Glutamatergic neuron (in vitro differentiated cells): ENCODE measurements around the gene CFAP65. TPM values are rescaled to one million over a fixed set of nuclear protein-coding genes. Genes with fewer than 3 reads are reported as not detected.

Experiments used
- DNase-seq: peaks from one replicate; pipeline ENCODE4 v3.0.0; 2022
- H3K27ac Mint-ChIP-seq: one replicate; pipeline ENCODE4 v1.8.0; 2020; ENCODE audit warnings: mild to moderate bottlenecking, mixed read lengths, inconsistent platforms; ENCODE audit not compliant: unreplicated experiment
- H3K27me3 Mint-ChIP-seq: one replicate; pipeline ENCODE4 v1.8.0; 2020; ENCODE audit warnings: mild to moderate bottlenecking, moderate library complexity, mixed read lengths, inconsistent platforms; ENCODE audit not compliant: unreplicated experiment
- H3K36me3 Mint-ChIP-seq: one replicate; pipeline ENCODE4 v1.8.0; 2020; ENCODE audit warnings: mild to moderate bottlenecking, mixed read lengths, inconsistent platforms; ENCODE audit not compliant: unreplicated experiment
- H3K4me1 Mint-ChIP-seq: one replicate; pipeline ENCODE4 v1.8.0; 2020; ENCODE audit warnings: mild to moderate bottlenecking, low read depth, mixed read lengths, inconsistent platforms; ENCODE audit not compliant: unreplicated experiment
- H3K4me3 Mint-ChIP-seq: one replicate; pipeline ENCODE4 v1.8.0; 2020; ENCODE audit warnings: mild to moderate bottlenecking, mixed read lengths, inconsistent platforms; ENCODE audit not compliant: unreplicated experiment
- H3K9me3 Mint-ChIP-seq: one replicate; pipeline ENCODE4 v1.8.0; 2020; ENCODE audit warnings: mild to moderate bottlenecking, moderate library complexity, mixed read lengths, inconsistent platforms; ENCODE audit not compliant: unreplicated experiment
- total RNA-seq: library from RNA; stranded (reverse); fragmentation: NEBNext Ultra II Directional; extraction: Animal tissue kit (Norgen Biotek cat#: 25700); gene quantifications from one replicate; pipeline ENCODE4 v1.2.1, GENCODE V29; 2021; ENCODE audit not compliant: unreplicated experiment
- TF ChIP-seq, protein P1 (sequence below): fragments of 200-600 bp; sonication (generic); IDR thresholded peaks from one replicate; pipeline ENCODE4 v1.5.0; 2021; ENCODE audit not compliant: partially characterized antibody, unreplicated experiment

The CFAP65 gene
- total RNA-seq, 1 donor from 2014 or later, result 1.1 TPM

DNA sequence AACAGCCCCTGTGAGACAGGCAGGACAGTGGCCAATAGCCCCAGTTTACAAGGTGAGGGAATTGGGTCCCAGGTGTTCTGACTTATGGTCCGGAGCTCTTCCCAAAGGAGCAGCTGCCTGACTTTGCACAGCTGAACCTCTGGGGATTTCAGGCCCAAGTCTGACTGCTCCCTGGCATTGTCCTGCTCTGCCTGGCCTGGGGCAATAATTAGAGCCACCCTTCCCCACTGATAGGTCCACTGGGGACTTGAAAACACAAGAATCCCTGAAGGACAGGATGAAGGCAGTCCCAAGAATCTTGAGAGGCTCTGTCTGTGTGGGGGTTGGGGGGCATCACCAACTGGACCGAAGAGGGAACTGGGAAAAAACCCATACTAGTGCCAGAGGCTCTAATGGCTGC, 52.7 kb downstream of the CFAP65 start:
- Mint-ChIP-seq H3K4me1 (peaks cover 2% of the 10 kb centered on the region), H3K27me3 (peaks cover 49% of the 10 kb centered on the region), H3K27ac (no peak overlapping the region), H3K9me3 (peaks cover 2% of the 10 kb centered on the region), H3K36me3 (no peaks in the 10 kb centered on the region), H3K4me3 (no peak overlapping the region)
- TF ChIP-seq, protein P1, sequence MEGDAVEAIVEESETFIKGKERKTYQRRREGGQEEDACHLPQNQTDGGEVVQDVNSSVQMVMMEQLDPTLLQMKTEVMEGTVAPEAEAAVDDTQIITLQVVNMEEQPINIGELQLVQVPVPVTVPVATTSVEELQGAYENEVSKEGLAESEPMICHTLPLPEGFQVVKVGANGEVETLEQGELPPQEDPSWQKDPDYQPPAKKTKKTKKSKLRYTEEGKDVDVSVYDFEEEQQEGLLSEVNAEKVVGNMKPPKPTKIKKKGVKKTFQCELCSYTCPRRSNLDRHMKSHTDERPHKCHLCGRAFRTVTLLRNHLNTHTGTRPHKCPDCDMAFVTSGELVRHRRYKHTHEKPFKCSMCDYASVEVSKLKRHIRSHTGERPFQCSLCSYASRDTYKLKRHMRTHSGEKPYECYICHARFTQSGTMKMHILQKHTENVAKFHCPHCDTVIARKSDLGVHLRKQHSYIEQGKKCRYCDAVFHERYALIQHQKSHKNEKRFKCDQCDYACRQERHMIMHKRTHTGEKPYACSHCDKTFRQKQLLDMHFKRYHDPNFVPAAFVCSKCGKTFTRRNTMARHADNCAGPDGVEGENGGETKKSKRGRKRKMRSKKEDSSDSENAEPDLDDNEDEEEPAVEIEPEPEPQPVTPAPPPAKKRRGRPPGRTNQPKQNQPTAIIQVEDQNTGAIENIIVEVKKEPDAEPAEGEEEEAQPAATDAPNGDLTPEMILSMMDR, result no peak
- DNase-seq, result no peak

DNA sequence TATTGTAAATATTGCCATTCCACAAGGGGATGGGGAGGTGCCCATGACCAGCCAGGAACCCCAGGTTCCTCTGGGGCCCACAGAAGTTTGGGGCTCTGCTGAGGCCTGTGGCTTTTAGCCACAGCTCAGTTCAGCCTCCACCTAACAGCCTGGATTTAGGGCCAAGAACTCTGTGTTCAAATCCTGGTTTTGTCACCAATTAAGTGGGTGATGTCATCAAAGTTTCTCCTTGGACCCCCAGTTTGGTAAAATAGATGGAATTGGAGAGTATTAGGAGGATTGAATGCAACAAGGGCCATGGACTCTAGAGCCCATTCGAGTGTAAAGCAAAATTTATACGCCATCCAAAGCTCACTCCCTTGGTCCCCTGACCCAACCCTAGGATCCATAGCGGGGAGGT, 53.2 kb downstream of the CFAP65 start:
- H3K4me1 Mint-ChIP-seq, result peaks cover 2% of the 10 kb centered on the region
- H3K27me3 Mint-ChIP-seq, result peaks cover 54% of the 10 kb centered on the region
- no peak overlapping the region for H3K4me3 Mint-ChIP-seq
- TF ChIP-seq, protein P1, result no peak
- no peak for DNase-seq
- no peaks in the 10 kb centered on the region for H3K36me3 Mint-ChIP-seq
- H3K9me3 Mint-ChIP-seq, result peaks cover 2% of the 10 kb centered on the region
- H3K27ac Mint-ChIP-seq, result no peak overlapping the region

DNA sequence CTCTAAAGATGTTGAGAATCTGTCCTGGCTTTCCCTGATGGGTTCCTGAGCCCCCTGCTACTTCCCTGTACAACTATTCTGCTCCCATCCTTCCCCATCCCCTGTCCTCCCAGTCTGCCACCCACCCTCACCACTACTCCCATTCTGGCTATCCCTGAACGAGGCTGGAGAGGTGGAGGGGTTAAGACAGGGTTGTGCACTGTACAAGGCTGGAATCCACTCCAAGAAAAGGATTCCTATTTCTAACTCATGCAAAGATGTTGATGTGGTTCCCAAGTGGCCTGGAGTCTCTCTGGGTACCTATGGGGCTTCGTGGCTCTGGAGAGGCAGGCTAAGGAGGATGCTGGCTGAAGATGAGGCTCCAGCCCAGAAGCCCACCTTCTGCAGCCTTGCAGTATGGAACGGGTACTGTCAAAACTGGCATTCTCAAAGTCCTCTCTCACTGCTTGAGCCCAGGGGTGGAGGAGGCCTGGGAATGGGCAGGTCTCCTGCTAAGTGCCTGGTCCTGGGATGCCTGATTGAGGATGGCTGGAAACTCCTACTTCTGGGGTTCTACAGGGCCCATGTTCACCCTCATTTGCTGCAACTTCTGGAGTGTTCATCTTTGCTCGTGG, 55.1 kb downstream of the CFAP65 start:
- TF ChIP-seq, protein P1, result no peak
- Mint-ChIP-seq H3K36me3 (no peaks in the 10 kb centered on the region), H3K27me3 (peaks cover 46% of the 10 kb centered on the region), H3K9me3 (peaks cover 4% of the 10 kb centered on the region), H3K4me3 (peak overlapping the region; percentile 46), H3K27ac (no peak overlapping the region), H3K4me1 (peaks cover 3% of the 10 kb centered on the region)
- no peak for DNase-seq

DNA sequence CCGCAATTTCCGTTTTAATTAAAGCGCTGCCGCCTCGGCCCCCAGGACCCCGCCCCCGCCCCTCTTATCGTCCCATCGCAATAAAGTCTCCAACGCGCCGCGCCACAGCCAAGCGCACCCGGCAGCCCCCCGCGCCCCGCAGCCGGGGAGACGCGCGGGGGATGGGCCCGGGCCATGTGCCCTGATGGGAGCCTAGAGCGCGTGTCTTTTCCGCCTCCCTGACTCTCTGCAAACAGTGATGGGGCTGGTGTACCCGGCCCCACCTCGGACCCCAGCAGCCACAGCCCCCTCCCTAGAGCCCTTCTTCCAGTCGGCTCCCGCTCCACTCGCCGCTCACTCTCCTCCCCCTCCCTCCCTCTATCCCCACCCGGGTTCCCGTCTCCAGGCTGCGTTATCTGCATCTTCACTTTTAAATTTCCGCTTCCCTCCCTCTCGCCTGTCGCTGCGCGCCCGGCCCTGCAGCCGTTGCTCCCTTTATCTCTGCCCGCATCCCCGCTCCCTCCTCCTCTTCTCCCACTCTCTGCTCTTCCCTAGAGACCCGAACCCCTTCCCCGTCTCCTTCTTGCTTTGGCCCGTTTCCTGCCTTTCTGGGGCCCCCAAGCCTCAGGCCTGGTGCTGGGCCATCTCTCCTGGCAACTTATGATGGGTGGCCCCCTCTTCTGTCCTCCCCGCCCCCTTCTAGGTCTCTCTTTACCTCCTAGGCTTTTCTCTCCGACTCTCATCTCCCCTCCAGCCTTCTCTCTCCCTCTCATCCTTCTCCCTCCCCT, 55.8 kb downstream of the CFAP65 start:
- H3K36me3 Mint-ChIP-seq, result no peaks in the 10 kb centered on the region
- H3K4me1 Mint-ChIP-seq, result peaks cover 6% of the 10 kb centered on the region
- no peak for DNase-seq
- TF ChIP-seq, protein P1, result no peak
- peaks cover 47% of the 10 kb centered on the region for H3K27me3 Mint-ChIP-seq
- peak overlapping the region; percentile 46 for H3K4me3 Mint-ChIP-seq
- no peak overlapping the region for H3K27ac Mint-ChIP-seq
- peaks cover 7% of the 10 kb centered on the region for H3K9me3 Mint-ChIP-seq

DNA sequence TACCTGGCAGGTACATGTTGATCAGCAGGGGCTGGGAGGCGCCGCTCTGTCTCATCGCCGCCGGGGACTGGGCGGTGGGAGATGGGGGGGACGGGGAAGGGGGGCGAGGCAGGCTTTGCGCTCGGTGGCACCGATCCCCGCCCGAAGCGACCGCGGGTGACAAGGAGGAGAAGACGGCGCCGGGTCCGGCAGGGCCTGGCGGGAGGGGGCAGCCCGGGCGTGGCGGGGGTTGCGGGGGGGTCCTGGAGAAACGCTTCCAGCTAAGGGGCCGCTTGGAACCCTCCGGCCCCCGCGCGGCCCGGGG, 56.3 kb downstream of the CFAP65 start, which contains the start of gene FEV:
FEV (minus strand) TSS at position 164 of the 304 bp plus-strand sequence; CDS start at position 55, 109 bp downstream.
- TF ChIP-seq, protein P1, result no peak
- Mint-ChIP-seq H3K27ac (no peak within 1 kb of the TSS), H3K4me3 (peak within 1 kb of the TSS; percentile 84), H3K36me3 (no peaks in the 10 kb centered on the region), H3K27me3 (peaks cover 42% of the 10 kb centered on the region), H3K9me3 (peaks cover 7% of the 10 kb centered on the region), H3K4me1 (peaks cover 6% of the 10 kb centered on the region)
- DNase-seq, result no peak
